ENCODE data around the gene KIF5C. TPM values are rescaled to one million over a fixed set of nuclear protein-coding genes. Genes with fewer than 3 reads are reported as not detected.

The KIF5C gene
- total and polyA plus RNA-seq, 4 donors = 0.06 to 0.25 (median 0.14) TPM

GRCh38 chr2:148947299-148947698 is 72.3 kb downstream of the KIF5C start (continued):
- TF ChIP-seq ZBTB33 (IDR thresholded peaks at IDR 0.05) (no peak), TAF1 (conservative IDR thresholded peaks at IDR 0.05) (no peak), REST (IDR thresholded peaks at IDR 0.05) (no peak)

- Histone ChIP-seq H3K27me3 (ENCODE audit: control insufficient read depth in 4 of 4, insufficient read depth in 4 of 4, low read length in 3 of 4) (no peaks in the 10 kb centered on the region), H3K9me3 (ENCODE audit: control insufficient read depth in 4 of 4, low read length in 3 of 4) (no peaks in the 10 kb centered on the region), H3K4me3 (ENCODE audit: low read depth in 1 of 3, low read length in 3 of 3) (no peak overlapping the region), H3K9ac (ENCODE audit: low read depth in 1 of 2, low read length in 2 of 2) (no peak overlapping the region), H3K36me3 (ENCODE audit: control insufficient read depth in 4 of 4, insufficient read depth in 3 of 4, low read depth in 1 of 4, low read length in 3 of 4) (no peaks in the 10 kb centered on the region), H3K27ac (ENCODE audit: low read depth in 1 of 2, low read length in 2 of 2) (no peak overlapping the region), H3K4me1 (ENCODE audit: control insufficient read depth in 4 of 4, insufficient read depth in 4 of 4, low read length in 3 of 4) (no peaks in the 10 kb centered on the region)
- no peak for TF ChIP-seq RAD21 (IDR thresholded peaks at IDR 0.05)
- TF ChIP-seq FOXA1 (IDR thresholded peaks at IDR 0.05) = no peak
- no peak for TF ChIP-seq ZBTB33 (IDR thresholded peaks at IDR 0.05)
- no peak for TF ChIP-seq EGR1 (IDR thresholded peaks at IDR 0.05; ENCODE audit: low read depth in 2 of 2)
- TF ChIP-seq ATF3 (IDR thresholded peaks at IDR 0.05) = no peak
- TF ChIP-seq NR2F2 (IDR thresholded peaks at IDR 0.05) = no peak
- no peak for TF ChIP-seq TAF1 (conservative IDR thresholded peaks at IDR 0.05)
- TF ChIP-seq HNF4G (IDR thresholded peaks at IDR 0.05) = no peak
- DNase-seq (ENCODE audit: low spot score) = no peak
- WGBS = 69% methylated on average over 5 of the region's 5 CpGs
These were observed 73.8 kb downstream of the KIF5C start for GRCh38 chr2:148948868-148949267.

GRCh38 chr2:148949348-148949747 is 74.3 kb downstream of the KIF5C start:
- TF ChIP-seq REST (IDR thresholded peaks at IDR 0.05) (no peak), YY1 (IDR thresholded peaks at IDR 0.05) (no peak), SP1 (IDR thresholded peaks at IDR 0.05) (no peak), GABPA (IDR thresholded peaks at IDR 0.05 in 1 of 2, conservative IDR thresholded peaks at IDR 0.05 in 1 of 2) (no peak), JUND (IDR thresholded peaks at IDR 0.05) (no peak), ZBTB33 (IDR thresholded peaks at IDR 0.05) (no peak), HNF4A (conservative IDR thresholded peaks at IDR 0.05) (no peak), ATF3 (IDR thresholded peaks at IDR 0.05) (no peak), NR2F2 (IDR thresholded peaks at IDR 0.05) (no peak), HNF4G (IDR thresholded peaks at IDR 0.05) (no peak)
- 93% methylated on average over 7 of the region's 7 CpGs for WGBS
- H3K4me3 ChIP-seq (ENCODE audit: low read depth in 1 of 3, low read length in 3 of 3) = no peak overlapping the region
- no peaks in the 10 kb centered on the region for H3K4me1 ChIP-seq (ENCODE audit: control insufficient read depth in 4 of 4, insufficient read depth in 4 of 4, low read length in 3 of 4)
- H3K36me3 ChIP-seq (ENCODE audit: control insufficient read depth in 4 of 4, insufficient read depth in 3 of 4, low read depth in 1 of 4, low read length in 3 of 4) = no peaks in the 10 kb centered on the region
- H3K9me3 ChIP-seq (ENCODE audit: control insufficient read depth in 4 of 4, low read length in 3 of 4) = no peaks in the 10 kb centered on the region
- H3K27me3 ChIP-seq (ENCODE audit: control insufficient read depth in 4 of 4, insufficient read depth in 4 of 4, low read length in 3 of 4) = no peaks in the 10 kb centered on the region
- no peak overlapping the region for H3K27ac ChIP-seq (ENCODE audit: low read depth in 1 of 2, low read length in 2 of 2)
- H3K9ac ChIP-seq (ENCODE audit: low read depth in 1 of 2, low read length in 2 of 2) = no peak overlapping the region
- DNase-seq (ENCODE audit: low spot score) = no peak
